Right ventricle myocardium superior (tissue), 1 donor: Measurements from ENCODE around the gene BSCL2. TPM values are rescaled to one million over a fixed set of nuclear protein-coding genes. Genes with fewer than 3 reads are reported as not detected.
"Not testable (repeated sequence)": the region's sequence is repeated elsewhere in the genome, so short reads cannot be mapped to it uniquely, and the experiment has no call there.

Source experiments
- ATAC-seq: fragments of 200-7000 bp; cut with Tn5 transposase; one replicate; pipeline ENCODE4 v1.9.1; 2020; ENCODE audit warnings: mild to moderate bottlenecking; ENCODE audit not compliant: poor library complexity
- DNase-seq: peaks from one replicate; pipeline ENCODE4 v3.0.0-alpha.2; 2020
- intact Hi-C: fragments of 100-400 bp; cut with DNase I; formaldehyde crosslinking; loops from one replicate; pipeline ENCODE4 v1.11.2; 2022
- total RNA-seq: library from RNA; stranded (reverse); fragmentation: NEBNext Ultra II Directional; extraction: Animal tissue kit (Norgen Biotek cat#: 25700); gene quantifications from one replicate; pipeline ENCODE4 v1.2.1, GENCODE V29; 2021
- donor health status: DM: no; HTN: yes; CAD: no; lungs with severe emphysema.

Gene BSCL2
- total RNA-seq, 1 donor from 2014 or later: 21.7 TPM

DNA sequence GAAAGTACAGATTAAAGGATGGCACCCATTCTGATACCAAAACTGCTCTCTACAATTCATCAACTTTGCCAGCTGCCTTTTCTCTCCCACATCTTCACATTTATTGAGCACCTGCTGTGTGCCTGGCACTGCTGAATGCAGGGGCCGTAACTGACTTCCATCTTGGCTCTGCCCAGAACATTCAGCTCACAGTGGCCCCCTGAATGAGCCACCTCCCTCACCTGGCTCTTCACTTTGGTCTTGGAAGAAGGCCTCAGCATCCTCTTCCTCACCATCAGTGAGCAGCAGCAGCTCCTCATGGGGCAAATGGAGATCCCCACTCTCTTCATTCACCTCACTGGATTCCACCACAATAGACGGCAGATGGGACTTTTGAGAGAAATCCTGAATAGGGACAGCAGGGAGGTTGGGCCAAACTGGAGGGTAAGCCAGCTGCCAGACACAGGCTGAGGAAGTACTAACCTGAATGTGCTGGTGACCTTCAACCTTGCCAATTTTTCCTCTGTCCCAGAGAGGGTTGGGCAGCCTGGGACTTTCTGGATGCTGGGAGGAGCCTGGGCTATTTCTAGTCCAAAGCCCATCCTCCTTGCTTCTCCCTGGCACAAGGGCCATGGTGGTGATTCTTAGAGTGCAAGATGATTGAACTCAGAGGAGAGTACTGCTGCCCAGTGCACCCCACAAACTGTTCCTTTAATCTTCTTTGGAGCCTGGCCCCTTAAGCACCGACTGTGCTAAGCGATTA lies 37.6 kb downstream of the BSCL2 start:
- ATAC-seq (no peak), DNase-seq (no peak)
- intact Hi-C loops: no loop called here

- ATAC-seq (no peak), DNase-seq (no peak)
- intact Hi-C loops: no loop called here
These were observed 39.8 kb downstream of the BSCL2 start for GRCh38 chr11:62667460-62667859.

- DNase-seq (no peak), ATAC-seq (peak; percentile 4)
- intact Hi-C loops: no loop called here
These were observed 40.8 kb downstream of the BSCL2 start for GRCh38 chr11:62666259-62666926.

DNA sequence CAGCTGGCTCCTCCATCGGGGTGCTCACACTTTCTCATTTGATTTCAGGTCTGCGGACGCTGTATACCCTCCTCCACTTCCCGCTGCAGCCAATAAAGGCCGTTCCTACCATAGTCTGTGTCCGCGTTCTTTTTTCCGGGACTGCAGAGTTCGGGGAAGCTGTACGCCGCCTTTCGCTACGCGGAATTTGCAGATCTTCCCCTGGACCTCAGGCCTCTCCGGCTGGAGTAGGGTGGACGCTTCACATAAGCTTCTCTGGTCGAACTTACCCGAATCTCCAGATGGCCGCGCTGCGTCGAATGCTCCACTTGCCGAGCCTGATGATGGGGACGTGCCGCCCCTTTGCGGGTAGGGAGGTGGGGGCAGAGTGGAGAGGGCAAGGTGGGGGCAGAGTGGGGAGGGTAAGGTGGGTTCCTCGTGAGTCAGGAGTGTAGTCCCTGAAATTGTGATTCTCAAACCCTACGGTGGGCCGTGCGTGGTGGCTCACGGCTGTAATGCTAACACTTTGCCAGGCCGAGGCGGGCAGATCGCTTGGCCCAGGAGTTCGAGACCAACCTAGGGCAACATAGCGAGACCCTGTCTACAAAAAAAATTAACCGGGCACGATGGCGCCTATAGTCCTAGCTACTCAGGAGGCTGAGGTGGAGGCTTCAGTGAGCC lies 41.5 kb downstream of the BSCL2 start:
- intact Hi-C loops: no loop called here

DNA sequence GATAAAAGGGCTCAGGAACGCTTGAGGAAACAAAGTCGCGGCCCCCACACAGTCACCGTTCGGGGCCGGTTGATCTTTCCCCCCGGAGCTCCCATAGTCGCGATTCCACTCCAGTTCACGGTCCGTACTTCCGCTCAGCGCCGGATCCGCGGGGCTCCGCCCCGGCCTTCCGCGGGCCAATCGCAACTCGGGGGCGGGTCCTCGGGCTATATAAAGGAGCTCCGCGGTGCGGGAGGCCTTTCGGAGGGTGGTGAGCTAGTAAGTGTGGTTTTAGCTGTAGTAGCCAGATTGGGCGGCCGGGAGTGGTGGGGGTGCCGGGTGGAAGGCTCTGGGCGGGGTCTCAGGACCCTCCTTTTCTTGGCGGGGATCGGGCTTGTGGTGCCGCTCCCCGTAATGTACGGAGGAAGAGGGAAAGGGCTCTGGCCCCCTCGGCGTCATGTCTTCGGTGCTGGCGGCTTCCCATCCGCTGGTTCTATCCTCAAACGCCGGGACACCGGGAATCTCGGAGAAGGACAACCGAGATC lies 42.1 kb downstream of the BSCL2 start, which contains the start of the genes C11orf98 and CSKMT:
Gene C11orf98, minus strand, starts transcription at position 136 of the 524 bp plus-strand sequence. Its CDS starts 41 bp downstream, at position 95.
Gene CSKMT, plus strand, starts transcription at position 238 of the 524 bp plus-strand sequence. CDS start 568 bp downstream, outside the sequence.
- ATAC-seq: peak; percentile 98
- intact Hi-C loops: no loop called here
- peak; percentile 96 for DNase-seq

More for the DNA sequence above, 41.5 kb downstream of the BSCL2 start:
- ATAC-seq: peak; percentile 47
- peak; percentile 73 for DNase-seq

DNA sequence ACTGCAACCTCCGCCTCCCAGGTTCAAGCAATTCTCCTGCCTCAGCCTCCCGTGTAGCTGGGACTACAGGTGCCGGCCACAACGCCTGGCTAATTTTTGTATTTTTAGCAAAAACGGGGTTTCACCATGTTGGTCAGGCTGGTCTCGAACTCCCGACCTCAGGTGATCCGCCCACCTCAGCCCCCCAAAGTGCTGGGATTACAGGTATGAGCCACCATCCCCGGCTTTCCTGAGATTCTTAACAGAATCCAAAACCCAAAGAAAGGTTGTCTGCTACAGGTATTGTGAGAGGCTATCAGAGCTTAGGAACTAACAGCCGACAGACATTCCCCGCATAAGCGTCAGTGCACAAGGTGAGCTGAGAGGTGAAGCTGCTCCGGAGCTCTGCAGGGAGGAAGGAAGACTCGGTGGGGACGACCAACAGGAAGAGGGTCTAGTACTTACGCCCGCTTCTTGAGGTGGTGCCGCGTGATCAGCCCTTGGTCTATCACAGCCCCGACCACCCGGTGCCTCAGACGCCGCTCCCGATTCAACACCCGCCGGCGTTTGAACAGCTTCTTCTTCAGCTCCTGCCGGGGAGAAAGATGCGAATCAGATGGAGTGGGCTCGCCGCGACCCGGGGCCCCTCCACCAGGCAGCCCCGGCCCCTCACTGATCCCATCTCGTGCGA lies 42.7 kb downstream of the BSCL2 start:
- intact Hi-C loops: no loop called here
- no peak for DNase-seq
- ATAC-seq: peak; percentile 32

DNA sequence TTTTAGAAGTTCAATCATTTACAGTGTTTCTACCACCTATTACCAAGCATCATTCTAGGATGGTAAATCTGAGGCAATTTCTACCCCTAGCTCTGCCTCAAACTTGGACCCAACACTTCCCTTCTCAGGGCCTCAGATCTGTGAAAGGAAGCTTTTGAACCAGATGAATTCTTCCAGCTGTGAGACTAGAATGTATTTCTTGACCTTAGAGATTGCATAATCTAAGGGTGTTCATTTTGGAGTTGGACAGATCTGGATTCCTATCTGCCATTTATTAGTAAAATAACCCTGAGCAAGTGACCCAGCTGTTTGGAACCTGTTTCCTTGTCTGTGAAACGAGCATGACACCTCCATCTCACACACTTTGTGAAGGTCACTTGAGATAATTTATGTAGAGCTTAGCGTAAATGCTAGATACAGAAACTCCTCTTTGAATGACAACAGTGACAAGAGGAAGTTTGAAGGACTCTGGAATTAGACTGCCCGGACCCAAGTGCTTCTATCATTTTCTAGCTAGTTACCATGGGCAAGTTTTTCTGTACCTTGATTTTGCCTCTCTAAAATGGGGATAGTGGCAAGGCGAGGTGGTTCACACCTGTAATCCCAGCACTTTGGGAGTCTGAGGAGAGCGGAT lies 50.3 kb downstream of the BSCL2 start:
- intact Hi-C loops: no loop called here
- ATAC-seq (no peak), DNase-seq (no peak)

GRCh38 chr11:62654297-62654696 lies 52.9 kb downstream of the BSCL2 start:
- no peak for ATAC-seq
- DNase-seq: no peak
- intact Hi-C loops: no loop called here

- no peak for ATAC-seq
- no peak for DNase-seq
- intact Hi-C loops: no loop called here
These were observed 54.8 kb downstream of the BSCL2 start for GRCh38 chr11:62652161-62653006.

- DNase-seq, intact Hi-C loops, ATAC-seq: not testable (repeated sequence)
These were observed 56.9 kb downstream of the BSCL2 start for GRCh38 chr11:62650283-62650682.

GRCh38 chr11:62649486-62649885 lies 57.7 kb downstream of the BSCL2 start:
- intact Hi-C loops: no loop called here
- DNase-seq: no peak
- ATAC-seq: no peak

- DNase-seq: no peak
- no peak for ATAC-seq
- intact Hi-C loops: no loop called here
These were observed 58.3 kb downstream of the BSCL2 start for GRCh38 chr11:62648967-62649364.

GRCh38 chr11:62648185-62648966 lies 58.8 kb downstream of the BSCL2 start:
- ATAC-seq: no peak
- intact Hi-C loops: no loop called here

DNA sequence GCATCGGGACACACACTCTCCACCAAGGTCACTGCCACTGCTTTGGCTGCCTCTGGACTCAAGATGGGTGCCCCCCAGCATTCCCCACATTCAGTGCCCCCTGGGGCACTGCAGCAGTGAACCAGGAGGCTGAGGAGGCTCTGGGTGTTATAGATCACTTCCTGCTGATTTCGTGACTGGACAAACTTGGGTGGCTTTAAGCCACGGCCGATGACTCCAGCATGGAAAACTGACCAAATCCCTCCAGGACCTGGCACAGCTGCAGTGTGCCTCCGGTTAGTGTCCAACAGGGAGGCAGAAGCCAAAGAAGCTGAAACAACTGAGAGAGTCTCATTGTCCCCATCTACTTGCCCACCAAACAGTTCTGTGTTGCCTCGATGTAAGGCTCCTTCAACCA lies 59.6 kb downstream of the BSCL2 start:
- intact Hi-C loops: no loop called here
- DNase-seq: no peak
- ATAC-seq: no peak

More at GRCh38 chr11:62648185-62648966, 58.8 kb downstream of the BSCL2 start:
- no peak for DNase-seq

GRCh38 chr11:62646825-62647608 lies 60.2 kb downstream of the BSCL2 start:
- ATAC-seq: peak; percentile 3
- intact Hi-C loops: no loop called here
- DNase-seq: no peak
